GM19240 (cell line): ENCODE results near the gene CDH22.

Source experiments
- DNase-seq: peaks from one replicate; pipeline ENCODE4 v3.0.0; 2011; ENCODE audit warnings: low spot score; ENCODE audit not compliant: insufficient read length

The CDH22 gene

GRCh38 chr20:46323557-46323956 lies 15.3 kb upstream of the CDH22 start:
- DNase-seq = no peak

- DNase-seq = no peak
Observed at GRCh38 chr20:46322641-46323040, 14.3 kb upstream of the CDH22 start.

GRCh38 chr20:46317685-46318177 lies 9.4 kb upstream of the CDH22 start:
- no peak for DNase-seq

GRCh38 chr20:46316984-46317684 lies 8.8 kb upstream of the CDH22 start:
- DNase-seq = no peak

GRCh38 chr20:46315311-46315710 lies 7.0 kb upstream of the CDH22 start:
- no peak for DNase-seq

GRCh38 chr20:46312945-46313861 lies 4.9 kb upstream of the CDH22 start:
- DNase-seq = no peak

- no peak for DNase-seq
Observed at GRCh38 chr20:46312075-46312944, 4.0 kb upstream of the CDH22 start.

GRCh38 chr20:46311719-46312074 lies 3.4 kb upstream of the CDH22 start:
- no peak for DNase-seq

GRCh38 chr20:46311039-46311650 lies 2.8 kb upstream of the CDH22 start:
- no peak for DNase-seq

- no peak for DNase-seq
Observed at GRCh38 chr20:46309945-46310344, 1.6 kb upstream of the CDH22 start.

- no peak for DNase-seq
Observed at GRCh38 chr20:46307999-46308257, 370 bp downstream of the CDH22 start.

GRCh38 chr20:46307139-46307998 lies 929 bp downstream of the CDH22 start:
- DNase-seq = peak; percentile 97

GRCh38 chr20:46306743-46307138 lies 1.6 kb downstream of the CDH22 start:
- DNase-seq = no peak

- DNase-seq = no peak
Observed at GRCh38 chr20:46305973-46306360, 2.3 kb downstream of the CDH22 start.

GRCh38 chr20:46305331-46305972 lies 2.8 kb downstream of the CDH22 start:
- no peak for DNase-seq

- no peak for DNase-seq
Observed at GRCh38 chr20:46304852-46305251, 3.4 kb downstream of the CDH22 start.

GRCh38 chr20:46304361-46304760 lies 3.9 kb downstream of the CDH22 start:
- no peak for DNase-seq

GRCh38 chr20:46303176-46303956 lies 4.9 kb downstream of the CDH22 start:
- DNase-seq = no peak

GRCh38 chr20:46302106-46302505 lies 6.2 kb downstream of the CDH22 start:
- no peak for DNase-seq
